Hepatocyte (in vitro differentiated cells): ENCODE results near the gene TCF12. TPM values are rescaled to one million over a fixed set of nuclear protein-coding genes. Genes with fewer than 3 reads are reported as not detected.

Source experiments
- DNase-seq: peaks from one replicate; pipeline ENCODE4 v3.0.0-alpha.2; 2016; ENCODE audit warnings: low spot score
- H2AFZ ChIP-seq: fragments of 200-600 bp; sonication (generic); 2 replicates; pipeline ENCODE4 v1.6.0; 2016; ENCODE audit warnings: antibody characterized with exemption, mild to moderate bottlenecking
- H3K27ac ChIP-seq: fragments of 200-600 bp; sonication (generic); 2 replicates; pipeline ENCODE4 v1.5.1; 2016; ENCODE audit warnings: mild to moderate bottlenecking
- H3K27me3 ChIP-seq: fragments of 200-600 bp; sonication (generic); 2 replicates; pipeline ENCODE4 v1.6.1; 2016
- H3K36me3 ChIP-seq: fragments of 200-600 bp; sonication (generic); replicated peaks from 2 replicates; pipeline ENCODE4 v1.5.1; 2016; ENCODE audit warnings: low read depth; ENCODE audit not compliant: insufficient read depth
- H3K4me1 ChIP-seq: fragments of 200-600 bp; sonication (generic); 2 replicates; pipeline ENCODE4 v1.5.1; 2016; ENCODE audit warnings: mild to moderate bottlenecking, moderate library complexity; ENCODE audit not compliant: insufficient read depth
- H3K4me2 ChIP-seq: fragments of 200-600 bp; sonication (generic); 2 replicates; pipeline ENCODE4 v1.6.0; 2016
- H3K4me3 ChIP-seq: fragments of 200-600 bp; sonication (generic); 2 replicates; pipeline ENCODE4 v1.5.1; 2016; ENCODE audit warnings: mild to moderate bottlenecking
- H3K79me2 ChIP-seq: fragments of 200-600 bp; sonication (generic); 2 replicates; pipeline ENCODE4 v1.6.0; 2017; ENCODE audit warnings: mild to moderate bottlenecking
- H3K9me2 ChIP-seq: fragments of 200-600 bp; sonication (generic); replicated peaks from 2 replicates; pipeline ENCODE4 v1.6.0; 2017; ENCODE audit warnings: mild to moderate bottlenecking; ENCODE audit not compliant: insufficient read depth
- H3K9me3 ChIP-seq: fragments of 200-600 bp; sonication (generic); 2 replicates; pipeline ENCODE4 v1.5.1; 2016; ENCODE audit warnings: low read depth, mild to moderate bottlenecking
- H4K20me1 ChIP-seq: fragments of 200-600 bp; sonication (generic); 2 replicates; pipeline ENCODE4 v1.6.0; 2016; ENCODE audit warnings: mild to moderate bottlenecking; ENCODE audit not compliant: insufficient read depth, poor library complexity, severe bottlenecking
- EZH2 ChIP-seq: fragments of 200-600 bp; sonication (generic); IDR thresholded peaks from 2 replicates; pipeline ENCODE4 v1.6.1; 2016; ENCODE audit warnings: antibody characterized with exemption, mild to moderate bottlenecking, borderline replicate concordance
- EZH2phosphoT487 ChIP-seq: fragments of 200-600 bp; sonication (generic); IDR thresholded peaks from one replicate; pipeline ENCODE4 v1.6.1; 2018; ENCODE audit warnings: antibody characterized with exemption, mild to moderate bottlenecking, low read depth, moderate library complexity; ENCODE audit not compliant: unreplicated experiment, severe bottlenecking
- WGBS: methylation state at CpG from one replicate; pipeline ENCODE4 v1.1.6; 2016; ENCODE audit warnings: low lambda C conversion rate; ENCODE audit errors: missing lambda C conversion rate; 5-methylcytosine and 5-hydroxymethylcytosine counted together
- polyA plus RNA-seq: library from polyadenylated mRNA; unstranded; fragments of >200 nt; fragmentation: Nextera tagmentation; extraction: Ambion mirVana; gene quantifications from 2 replicates; pipeline ENCODE4 v1.2.1, GENCODE V29; 2016
- total RNA-seq: library from RNA; depleted of rRNA; stranded (reverse); fragments of >200 nt; gene quantifications from 2 replicates; pipeline ENCODE4 v1.2.3, GENCODE V29; 2014
- TF ChIP-seq, protein P1 (sequence below): fragments of 200-600 bp; sonication (generic); IDR thresholded peaks from 2 replicates; pipeline ENCODE4 v1.5.1; 2016; ENCODE audit warnings: antibody characterized with exemption, mild to moderate bottlenecking; ENCODE audit not compliant: poor library complexity

TCF12 gene
- total and polyA plus RNA-seq, 2 experiments from 2014 or later: 42.0 to 93.2 TPM

DNA sequence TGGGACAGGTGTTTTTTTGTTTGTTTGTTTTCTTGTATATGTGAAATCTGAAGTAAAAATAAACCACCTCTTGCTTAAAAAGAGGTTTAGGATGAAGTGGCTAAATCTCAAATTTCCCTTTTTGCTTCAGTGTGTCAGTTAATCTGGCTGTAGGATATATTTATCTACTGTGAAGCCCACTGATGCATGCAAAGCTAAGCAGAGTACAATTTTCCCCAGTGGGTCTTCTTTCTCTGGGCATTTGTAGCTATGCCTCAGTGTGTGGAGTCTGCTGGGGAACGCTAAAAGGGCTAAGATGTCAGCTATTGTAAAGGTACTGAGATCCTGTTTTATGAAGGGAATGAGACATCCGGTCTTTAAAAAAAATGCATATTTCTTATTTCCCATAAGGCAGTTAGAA is 190.6 kb downstream of the TCF12 start:
- Histone ChIP-seq H3K4me3 (no peak overlapping the region), H3K9me3 (no peaks in the 10 kb centered on the region)
- TF ChIP-seq EZH2 (no peak), EZH2phosphoT487 (no peak)
- TF ChIP-seq, protein P1, sequence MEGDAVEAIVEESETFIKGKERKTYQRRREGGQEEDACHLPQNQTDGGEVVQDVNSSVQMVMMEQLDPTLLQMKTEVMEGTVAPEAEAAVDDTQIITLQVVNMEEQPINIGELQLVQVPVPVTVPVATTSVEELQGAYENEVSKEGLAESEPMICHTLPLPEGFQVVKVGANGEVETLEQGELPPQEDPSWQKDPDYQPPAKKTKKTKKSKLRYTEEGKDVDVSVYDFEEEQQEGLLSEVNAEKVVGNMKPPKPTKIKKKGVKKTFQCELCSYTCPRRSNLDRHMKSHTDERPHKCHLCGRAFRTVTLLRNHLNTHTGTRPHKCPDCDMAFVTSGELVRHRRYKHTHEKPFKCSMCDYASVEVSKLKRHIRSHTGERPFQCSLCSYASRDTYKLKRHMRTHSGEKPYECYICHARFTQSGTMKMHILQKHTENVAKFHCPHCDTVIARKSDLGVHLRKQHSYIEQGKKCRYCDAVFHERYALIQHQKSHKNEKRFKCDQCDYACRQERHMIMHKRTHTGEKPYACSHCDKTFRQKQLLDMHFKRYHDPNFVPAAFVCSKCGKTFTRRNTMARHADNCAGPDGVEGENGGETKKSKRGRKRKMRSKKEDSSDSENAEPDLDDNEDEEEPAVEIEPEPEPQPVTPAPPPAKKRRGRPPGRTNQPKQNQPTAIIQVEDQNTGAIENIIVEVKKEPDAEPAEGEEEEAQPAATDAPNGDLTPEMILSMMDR: no peak

DNA sequence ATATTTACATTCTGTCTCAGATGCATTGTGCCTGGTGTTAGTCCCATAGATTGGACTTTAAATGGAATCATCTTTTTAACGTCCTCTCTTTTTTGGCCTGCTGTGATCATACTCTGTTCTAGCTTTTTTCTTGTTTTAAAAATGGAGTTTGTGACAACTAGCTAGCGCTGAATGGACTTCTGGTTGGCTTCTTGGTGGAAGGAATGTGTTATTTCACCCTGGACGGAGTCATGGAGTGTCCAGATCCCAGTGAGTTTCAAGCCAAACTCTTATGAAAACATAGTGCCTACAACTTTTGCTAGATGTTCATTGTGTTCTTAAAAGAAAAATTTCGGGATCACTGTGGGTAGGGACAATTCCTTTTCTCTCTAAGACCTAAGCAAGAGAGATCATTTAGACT is 192.6 kb downstream of the TCF12 start:
- TF ChIP-seq, protein P1: peak; percentile 6
- no peak for TF ChIP-seq EZH2phosphoT487
- TF ChIP-seq EZH2: no peak

More for the DNA sequence above, 190.6 kb downstream of the TCF12 start:
- no peaks in the 10 kb centered on the region for H3K27me3 ChIP-seq
- H3K4me1 ChIP-seq: no peaks in the 10 kb centered on the region
- WGBS: 88% methylated on average over 2 of the region's 2 CpGs
- H3K36me3 ChIP-seq: no peaks in the 10 kb centered on the region
- no peak for DNase-seq
- no peak overlapping the region for H3K27ac ChIP-seq
- no peaks in the 10 kb centered on the region for H4K20me1 ChIP-seq
- peaks cover 52% of the 10 kb centered on the region for H3K79me2 ChIP-seq
- H2AFZ ChIP-seq: no peak overlapping the region
- H3K9me2 ChIP-seq: no peaks in the 10 kb centered on the region
- H3K4me2 ChIP-seq: no peak overlapping the region

DNA sequence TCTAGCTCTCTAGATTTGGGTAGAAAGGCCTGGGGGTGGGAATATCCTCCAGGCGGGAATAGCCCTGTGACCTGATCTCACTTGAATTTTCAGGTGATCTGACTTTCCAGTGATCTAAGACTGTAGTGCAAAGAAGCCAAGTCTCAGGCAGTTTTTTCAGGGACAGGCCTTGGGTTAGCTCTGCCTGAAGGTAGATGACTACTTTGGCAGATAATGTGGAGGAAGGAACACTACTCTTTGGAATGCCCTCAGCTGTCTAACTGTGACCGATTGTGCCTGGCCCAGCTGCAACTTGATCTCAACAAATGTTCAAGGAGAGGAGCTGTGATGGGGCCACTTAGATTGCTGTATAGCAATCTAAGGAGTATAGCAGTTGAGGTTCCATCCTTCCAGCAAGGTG is 193.7 kb downstream of the TCF12 start:
- Histone ChIP-seq H3K27ac (no peak overlapping the region), H3K9me2 (no peaks in the 10 kb centered on the region), H4K20me1 (peaks cover under 1% of the 10 kb centered on the region), H3K9me3 (no peaks in the 10 kb centered on the region), H3K4me1 (no peaks in the 10 kb centered on the region), H3K4me3 (no peak overlapping the region), H3K36me3 (no peaks in the 10 kb centered on the region), H2AFZ (no peak overlapping the region), H3K27me3 (no peaks in the 10 kb centered on the region), H3K79me2 (peaks cover 45% of the 10 kb centered on the region), H3K4me2 (no peak overlapping the region)
- WGBS: 75% methylated on average over 2 of the region's 2 CpGs
- DNase-seq: no peak
- TF ChIP-seq, protein P1: no peak
- TF ChIP-seq EZH2: no peak
- TF ChIP-seq EZH2phosphoT487: no peak

More for the DNA sequence above, 192.6 kb downstream of the TCF12 start:
- WGBS: 97% methylated on average over 4 of the region's 4 CpGs
- H2AFZ ChIP-seq: no peak overlapping the region
- H3K4me3 ChIP-seq: no peak overlapping the region
- H3K36me3 ChIP-seq: no peaks in the 10 kb centered on the region
- H3K4me1 ChIP-seq: no peaks in the 10 kb centered on the region
- no peak overlapping the region for H3K4me2 ChIP-seq
- H3K9me3 ChIP-seq: no peaks in the 10 kb centered on the region
- H3K9me2 ChIP-seq: no peaks in the 10 kb centered on the region
- no peak overlapping the region for H3K27ac ChIP-seq
- H3K27me3 ChIP-seq: no peaks in the 10 kb centered on the region
- DNase-seq: no peak
- peaks cover 53% of the 10 kb centered on the region for H3K79me2 ChIP-seq
- no peaks in the 10 kb centered on the region for H4K20me1 ChIP-seq

DNA sequence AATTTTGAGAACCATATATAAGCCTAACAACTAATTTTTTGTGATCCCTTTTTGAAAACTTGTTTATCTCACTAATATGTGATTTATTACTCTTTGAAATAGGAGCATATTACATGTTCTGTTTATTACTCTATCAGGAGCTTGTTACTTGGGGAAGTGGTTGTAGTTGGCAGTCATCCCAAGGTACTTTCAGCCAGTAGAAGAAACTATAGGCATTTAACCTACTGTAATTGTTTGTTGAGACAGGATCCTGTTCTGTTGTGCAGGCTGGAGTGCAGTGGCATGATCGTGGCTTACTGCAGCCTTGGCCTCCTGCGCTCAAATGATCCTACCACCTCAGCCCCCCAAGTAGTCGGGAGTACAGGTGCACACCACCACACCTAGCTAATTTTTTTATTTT is 195.6 kb downstream of the TCF12 start:
- Histone ChIP-seq H2AFZ (no peak overlapping the region), H3K27ac (no peak overlapping the region), H3K36me3 (no peaks in the 10 kb centered on the region), H3K27me3 (no peaks in the 10 kb centered on the region), H3K9me3 (no peaks in the 10 kb centered on the region), H3K4me2 (no peak overlapping the region), H3K4me3 (no peak overlapping the region), H3K79me2 (peaks cover 36% of the 10 kb centered on the region), H4K20me1 (peaks cover 4% of the 10 kb centered on the region), H3K9me2 (no peaks in the 10 kb centered on the region), H3K4me1 (peaks cover 8% of the 10 kb centered on the region)
- 85% methylated on average over 3 of the region's 3 CpGs for WGBS
- TF ChIP-seq EZH2phosphoT487: no peak
- no peak for DNase-seq
